Neural cell (in vitro differentiated cells): ENCODE data around the gene MRPS10. TPM values are rescaled to one million over a fixed set of nuclear protein-coding genes. Genes with fewer than 3 reads are reported as not detected.

ENCODE experiments used
- H2AFZ ChIP-seq: fragments of 200-600, 300-800 bp; sonication (generic), shearing (Covaris generic); 2 replicates; pipeline ENCODE4 v1.6.0; 2014; ENCODE audit warnings: low read depth, mild to moderate bottlenecking, antibody characterized with exemption, low read length, moderate library complexity
- H3F3A ChIP-seq: fragments of 200-600 bp; shearing (Covaris generic); 2 replicates; pipeline ENCODE4 v1.6.1; 2016; ENCODE audit warnings: mild to moderate bottlenecking, moderate library complexity, mixed read lengths, antibody characterized with exemption, low read length; ENCODE audit not compliant: insufficient read depth, poor library complexity, severe bottlenecking
- H3K27ac ChIP-seq: fragments of 200-600, 300-800 bp; sonication (generic), shearing (Covaris generic); 2 replicates; pipeline ENCODE4 v1.5.1; 2014; ENCODE audit warnings: mild to moderate bottlenecking, low read length, moderate library complexity
- H3K27me3 ChIP-seq: fragments of 300-800, 200-600 bp; sonication (generic), shearing (Covaris generic); 2 replicates; pipeline ENCODE4 v1.6.0; 2014; ENCODE audit warnings: mild to moderate bottlenecking, low read depth, low read length, moderate library complexity; ENCODE audit not compliant: insufficient read depth
- H3K36me3 ChIP-seq: fragments of 300-800, 200-600 bp; sonication (generic), shearing (Covaris generic); 2 replicates; pipeline ENCODE4 v1.5.1; 2014; ENCODE audit warnings: mild to moderate bottlenecking, antibody characterized with exemption, low read length, moderate library complexity; ENCODE audit not compliant: insufficient read depth
- H3K4me2 ChIP-seq: fragments of 300-800, 200-600 bp; sonication (generic), shearing (Covaris generic); 2 replicates; pipeline ENCODE4 v1.6.0; 2014; ENCODE audit warnings: mild to moderate bottlenecking, low read length
- H3K4me3 ChIP-seq: fragments of 300-800, 200-600 bp; sonication (generic), shearing (Covaris generic); 2 replicates; pipeline ENCODE4 v1.5.1; 2014; ENCODE audit warnings: mild to moderate bottlenecking, low read length, moderate library complexity
- H3K79me2 ChIP-seq: fragments of 200-600 bp; shearing (Covaris generic); replicated peaks from 2 replicates; pipeline ENCODE4 v1.6.0; 2014; ENCODE audit warnings: mild to moderate bottlenecking, low read length, moderate library complexity; ENCODE audit not compliant: insufficient read depth
- H3K9ac ChIP-seq: fragments of 300-800, 200-600 bp; sonication (generic), shearing (Covaris generic); 2 replicates; pipeline ENCODE4 v1.6.1; 2016; ENCODE audit warnings: mild to moderate bottlenecking, low read length, mixed read lengths
- H3K9me2 ChIP-seq: fragments of 200-600 bp; shearing (Covaris generic); 2 replicates; pipeline ENCODE4 v1.6.1; 2016; ENCODE audit warnings: mild to moderate bottlenecking, low read length, mixed read lengths; ENCODE audit not compliant: insufficient read depth
- H3K9me3 ChIP-seq: fragments of 200-600, 300-800 bp; sonication (generic), shearing (Covaris generic); 2 replicates; pipeline ENCODE4 v1.6.1; 2016; ENCODE audit warnings: mild to moderate bottlenecking, mixed run types, low read length, moderate library complexity, mixed read lengths
- H4K20me1 ChIP-seq: fragments of 200-600 bp; shearing (Covaris generic); 2 replicates; pipeline ENCODE4 v1.6.1; 2016; ENCODE audit warnings: mild to moderate bottlenecking, mixed run types; ENCODE audit not compliant: insufficient read depth
- EP300 ChIP-seq: fragments of 450-650 bp; conservative IDR thresholded peaks from 2 replicates; pipeline ENCODE4 v1.6.1; 2014; ENCODE audit warnings: antibody characterized with exemption, mild to moderate bottlenecking, moderate library complexity; ENCODE audit not compliant: poor library complexity, severe bottlenecking
- EZH2 ChIP-seq: fragments of 200-600, 300-800 bp; shearing (Covaris generic), sonication (generic); IDR thresholded peaks from 2 replicates; pipeline ENCODE4 v1.6.1; 2014; ENCODE audit warnings: antibody characterized with exemption, low read length, borderline replicate concordance, mild to moderate bottlenecking; ENCODE audit not compliant: insufficient read depth, poor library complexity, severe bottlenecking
- MXI1 ChIP-seq: fragments of 450-650 bp; conservative IDR thresholded peaks from 2 replicates; pipeline ENCODE4 v1.6.1; 2014; ENCODE audit warnings: antibody characterized with exemption, mild to moderate bottlenecking; ENCODE audit not compliant: poor library complexity, severe bottlenecking
- POLR2AphosphoS5 ChIP-seq: IDR thresholded peaks from 2 replicates; pipeline ENCODE4 v1.6.1; 2012
- RAD21 ChIP-seq: fragments of 450-650 bp; conservative IDR thresholded peaks from 2 replicates; pipeline ENCODE4 v1.6.1; 2014; ENCODE audit warnings: antibody characterized with exemption, mild to moderate bottlenecking, moderate library complexity
- SMC3 ChIP-seq: fragments of 450-650 bp; conservative IDR thresholded peaks from 2 replicates; pipeline ENCODE4 v1.6.1; 2014; ENCODE audit warnings: antibody characterized with exemption, mild to moderate bottlenecking, moderate library complexity; ENCODE audit not compliant: poor library complexity
- TAF1 ChIP-seq: IDR thresholded peaks from 2 replicates; pipeline ENCODE4 v1.6.1; 2012; ENCODE audit warnings: low read depth
- polyA plus RNA-seq: library from polyadenylated mRNA; depleted of rRNA; stranded (reverse); fragments of >200 nt; gene quantifications from 2 replicates; pipeline ENCODE4 v1.2.3, GENCODE V29; 2014
- TF ChIP-seq, protein P1 (sequence below): fragments of 450-650 bp; IDR thresholded peaks from 2 replicates; pipeline ENCODE4 v1.5.1; 2014; ENCODE audit warnings: antibody characterized with exemption, mild to moderate bottlenecking, moderate library complexity; ENCODE audit not compliant: poor library complexity, severe bottlenecking
- TF ChIP-seq, protein P2 (sequence below): IDR thresholded peaks from 2 replicates; pipeline ENCODE4 v1.6.1; 2012; ENCODE audit warnings: borderline replicate concordance

MRPS10 gene
- polyA plus RNA-seq, 1 donor from 2014 or later: 37.4 TPM

DNA sequence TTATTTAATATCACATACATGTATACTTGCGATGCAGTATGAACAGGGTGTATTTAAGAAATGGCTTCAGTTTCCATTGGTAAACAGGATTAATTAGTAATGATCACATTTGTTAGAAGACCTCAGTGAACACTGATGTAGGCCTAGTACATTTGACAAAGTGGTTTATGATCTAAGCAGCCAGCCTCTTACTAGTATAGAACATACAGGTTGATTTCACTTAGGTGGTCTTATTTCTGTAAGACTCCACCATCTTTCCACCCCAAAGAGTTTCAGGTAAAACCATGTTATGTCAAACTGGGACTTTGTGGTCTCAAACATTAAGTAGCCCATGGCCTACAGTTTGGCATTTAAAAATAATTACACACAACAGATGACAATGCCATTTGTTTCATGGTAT, 20.2 kb upstream of the MRPS10 start:
- Histone ChIP-seq H3K27ac (no peak overlapping the region), H3K9me2 (no peaks in the 10 kb centered on the region), H3K27me3 (no peaks in the 10 kb centered on the region), H4K20me1 (no peaks in the 10 kb centered on the region), H3K36me3 (peaks cover 3% of the 10 kb centered on the region), H3K79me2 (no peaks in the 10 kb centered on the region), H3F3A (no peaks in the 10 kb centered on the region), H3K4me3 (no peak overlapping the region), H3K9ac (no peak overlapping the region), H3K9me3 (no peaks in the 10 kb centered on the region), H3K4me2 (no peak overlapping the region), H2AFZ (no peak overlapping the region)
- TF ChIP-seq EP300 (no peak), MXI1 (no peak)

DNA sequence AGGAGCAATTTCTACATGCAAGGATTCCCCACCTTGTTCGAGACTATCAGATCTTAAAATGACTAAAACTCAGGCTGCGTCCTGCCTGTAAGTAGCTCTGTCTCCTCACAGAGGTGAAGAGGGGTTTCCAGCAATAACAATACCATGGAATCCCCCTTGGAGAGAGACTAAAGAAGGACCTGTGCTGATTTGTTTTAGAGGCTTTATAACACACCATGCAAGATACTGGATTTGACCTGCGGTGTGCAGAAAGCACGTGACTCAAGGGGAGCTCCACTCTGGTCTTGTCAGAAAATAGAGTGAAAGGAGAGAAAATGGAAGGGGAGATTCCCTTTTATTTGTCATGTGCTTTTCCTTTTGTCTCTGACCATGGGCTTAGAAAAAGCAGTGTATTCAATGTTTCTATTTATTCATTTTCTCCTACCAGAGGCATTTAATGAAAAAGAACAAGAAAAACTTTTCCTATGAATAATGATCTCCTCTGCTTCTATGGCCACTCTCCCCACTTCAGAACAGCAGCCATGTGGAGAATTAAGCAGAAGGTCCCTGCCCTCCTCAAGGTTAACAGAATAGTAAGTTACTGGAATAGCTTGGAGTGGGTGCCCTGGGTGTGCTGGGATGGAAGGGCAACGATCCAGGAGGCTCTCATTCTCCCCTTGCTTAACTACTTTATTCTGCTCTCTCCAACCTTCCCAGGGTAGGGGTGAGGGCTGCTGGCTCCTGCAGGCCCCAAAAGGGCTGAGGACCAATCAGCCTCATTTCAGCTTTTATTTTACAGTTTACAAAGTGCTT, 19.2 kb upstream of the MRPS10 start:
- Histone ChIP-seq H2AFZ (no peak overlapping the region), H4K20me1 (no peaks in the 10 kb centered on the region), H3K9me3 (no peaks in the 10 kb centered on the region), H3K9ac (no peak overlapping the region), H3K4me3 (no peak overlapping the region), H3K27me3 (no peaks in the 10 kb centered on the region), H3K79me2 (no peaks in the 10 kb centered on the region), H3K4me2 (no peak overlapping the region), H3K9me2 (no peaks in the 10 kb centered on the region), H3K27ac (no peak overlapping the region), H3K36me3 (peaks cover 10% of the 10 kb centered on the region), H3F3A (no peaks in the 10 kb centered on the region)
- TF ChIP-seq POLR2AphosphoS5 (no peak), TAF1 (no peak), RAD21 (no peak), MXI1 (no peak), EZH2 (no peak)
- TF ChIP-seq, protein P1, sequence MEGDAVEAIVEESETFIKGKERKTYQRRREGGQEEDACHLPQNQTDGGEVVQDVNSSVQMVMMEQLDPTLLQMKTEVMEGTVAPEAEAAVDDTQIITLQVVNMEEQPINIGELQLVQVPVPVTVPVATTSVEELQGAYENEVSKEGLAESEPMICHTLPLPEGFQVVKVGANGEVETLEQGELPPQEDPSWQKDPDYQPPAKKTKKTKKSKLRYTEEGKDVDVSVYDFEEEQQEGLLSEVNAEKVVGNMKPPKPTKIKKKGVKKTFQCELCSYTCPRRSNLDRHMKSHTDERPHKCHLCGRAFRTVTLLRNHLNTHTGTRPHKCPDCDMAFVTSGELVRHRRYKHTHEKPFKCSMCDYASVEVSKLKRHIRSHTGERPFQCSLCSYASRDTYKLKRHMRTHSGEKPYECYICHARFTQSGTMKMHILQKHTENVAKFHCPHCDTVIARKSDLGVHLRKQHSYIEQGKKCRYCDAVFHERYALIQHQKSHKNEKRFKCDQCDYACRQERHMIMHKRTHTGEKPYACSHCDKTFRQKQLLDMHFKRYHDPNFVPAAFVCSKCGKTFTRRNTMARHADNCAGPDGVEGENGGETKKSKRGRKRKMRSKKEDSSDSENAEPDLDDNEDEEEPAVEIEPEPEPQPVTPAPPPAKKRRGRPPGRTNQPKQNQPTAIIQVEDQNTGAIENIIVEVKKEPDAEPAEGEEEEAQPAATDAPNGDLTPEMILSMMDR: no peak
- TF ChIP-seq, protein P2, sequence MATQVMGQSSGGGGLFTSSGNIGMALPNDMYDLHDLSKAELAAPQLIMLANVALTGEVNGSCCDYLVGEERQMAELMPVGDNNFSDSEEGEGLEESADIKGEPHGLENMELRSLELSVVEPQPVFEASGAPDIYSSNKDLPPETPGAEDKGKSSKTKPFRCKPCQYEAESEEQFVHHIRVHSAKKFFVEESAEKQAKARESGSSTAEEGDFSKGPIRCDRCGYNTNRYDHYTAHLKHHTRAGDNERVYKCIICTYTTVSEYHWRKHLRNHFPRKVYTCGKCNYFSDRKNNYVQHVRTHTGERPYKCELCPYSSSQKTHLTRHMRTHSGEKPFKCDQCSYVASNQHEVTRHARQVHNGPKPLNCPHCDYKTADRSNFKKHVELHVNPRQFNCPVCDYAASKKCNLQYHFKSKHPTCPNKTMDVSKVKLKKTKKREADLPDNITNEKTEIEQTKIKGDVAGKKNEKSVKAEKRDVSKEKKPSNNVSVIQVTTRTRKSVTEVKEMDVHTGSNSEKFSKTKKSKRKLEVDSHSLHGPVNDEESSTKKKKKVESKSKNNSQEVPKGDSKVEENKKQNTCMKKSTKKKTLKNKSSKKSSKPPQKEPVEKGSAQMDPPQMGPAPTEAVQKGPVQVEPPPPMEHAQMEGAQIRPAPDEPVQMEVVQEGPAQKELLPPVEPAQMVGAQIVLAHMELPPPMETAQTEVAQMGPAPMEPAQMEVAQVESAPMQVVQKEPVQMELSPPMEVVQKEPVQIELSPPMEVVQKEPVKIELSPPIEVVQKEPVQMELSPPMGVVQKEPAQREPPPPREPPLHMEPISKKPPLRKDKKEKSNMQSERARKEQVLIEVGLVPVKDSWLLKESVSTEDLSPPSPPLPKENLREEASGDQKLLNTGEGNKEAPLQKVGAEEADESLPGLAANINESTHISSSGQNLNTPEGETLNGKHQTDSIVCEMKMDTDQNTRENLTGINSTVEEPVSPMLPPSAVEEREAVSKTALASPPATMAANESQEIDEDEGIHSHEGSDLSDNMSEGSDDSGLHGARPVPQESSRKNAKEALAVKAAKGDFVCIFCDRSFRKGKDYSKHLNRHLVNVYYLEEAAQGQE: no peak

DNA sequence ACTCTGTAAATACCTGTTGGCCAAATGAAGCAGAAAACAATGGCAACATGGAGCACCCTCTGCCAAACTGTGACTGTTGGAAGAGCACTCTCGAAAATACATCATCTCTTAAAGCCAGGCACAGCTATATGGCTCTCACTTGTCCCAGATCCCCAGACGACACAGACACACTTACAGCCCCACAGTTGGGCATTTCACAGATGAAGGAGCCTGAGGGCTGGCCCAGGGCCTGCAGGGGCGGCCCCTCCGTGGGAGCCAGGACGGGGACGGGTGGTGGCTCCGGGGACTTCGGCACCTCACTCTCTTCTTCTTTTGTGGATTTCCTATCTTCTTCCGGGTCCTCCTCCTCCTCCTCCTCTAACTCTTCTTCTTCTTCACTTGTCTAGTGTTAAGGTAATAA, 18.4 kb upstream of the MRPS10 start:
- TF ChIP-seq TAF1 (no peak), MXI1 (no peak), EP300 (no peak), EZH2 (no peak), SMC3 (no peak), RAD21 (no peak), POLR2AphosphoS5 (no peak)
- TF ChIP-seq, protein P1: no peak
- TF ChIP-seq, protein P2: no peak
- no peak overlapping the region for H2AFZ ChIP-seq
- no peak overlapping the region for H3K9ac ChIP-seq
- H3K79me2 ChIP-seq: no peaks in the 10 kb centered on the region
- H3K27me3 ChIP-seq: no peaks in the 10 kb centered on the region
- no peak overlapping the region for H3K4me3 ChIP-seq
- H3K36me3 ChIP-seq: peaks cover 10% of the 10 kb centered on the region
- H3K4me2 ChIP-seq: no peak overlapping the region
- H3F3A ChIP-seq: no peaks in the 10 kb centered on the region
- no peaks in the 10 kb centered on the region for H4K20me1 ChIP-seq
- H3K9me2 ChIP-seq: no peaks in the 10 kb centered on the region
- H3K27ac ChIP-seq: no peak overlapping the region
- no peaks in the 10 kb centered on the region for H3K9me3 ChIP-seq
